HG03196 (cell line): ENCODE measurements around the gene SHISA5.
"Not testable (repeated sequence)": the region's sequence is repeated elsewhere in the genome, so short reads cannot be mapped to it uniquely, and the experiment has no call there.

Experiments used
- ATAC-seq: cut with Tn5 transposase; IDR thresholded peaks from one replicate; pipeline ENCODE4 v1.9.1; 2021; ENCODE audit not compliant: unreplicated experiment

The SHISA5 gene

DNA sequence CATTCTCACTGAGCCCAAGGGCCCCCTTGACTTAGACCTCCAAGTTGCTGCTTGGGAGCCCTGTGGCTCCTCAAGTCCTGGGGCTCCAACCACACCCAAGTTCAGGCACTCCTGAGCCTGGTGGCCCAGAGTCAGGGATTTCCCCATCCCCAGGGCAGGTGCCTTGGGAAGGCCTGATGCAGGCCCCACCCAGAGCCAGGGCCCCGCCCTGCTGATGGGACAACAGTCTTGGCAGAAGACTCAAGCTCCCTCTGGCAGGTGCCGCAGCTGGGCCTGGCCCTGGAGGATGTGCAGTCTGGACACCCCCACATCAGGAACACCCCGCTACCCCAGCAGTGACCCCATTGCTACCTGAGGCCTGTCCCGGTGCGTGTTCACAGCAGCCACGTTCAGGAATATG is 17.7 kb upstream of the SHISA5 start:
- ATAC-seq: no peak

DNA sequence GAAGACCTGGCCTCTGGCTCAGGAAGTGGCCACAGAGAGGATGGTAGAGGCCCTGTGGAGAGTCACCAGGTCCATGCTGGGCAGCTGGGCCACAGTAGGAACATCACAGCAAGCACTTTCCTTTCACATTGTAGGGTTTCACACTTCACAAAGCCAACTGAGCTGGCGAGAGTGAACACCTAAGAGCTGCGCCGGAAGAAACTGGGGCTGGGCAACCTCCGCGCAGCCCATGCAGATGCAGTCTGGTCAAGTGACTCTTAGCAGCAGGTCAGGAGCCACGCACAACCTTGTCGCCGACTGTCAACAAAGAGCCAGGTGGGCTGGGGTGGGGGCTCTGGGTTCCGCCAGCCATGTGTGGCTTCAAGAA is 15.3 kb upstream of the SHISA5 start:
- no peak for ATAC-seq

- no peak for ATAC-seq
Observed at GRCh38 chr3:48518638-48519276, 14.8 kb upstream of the SHISA5 start.

GRCh38 chr3:48518069-48518468 is 14.1 kb upstream of the SHISA5 start:
- no peak for ATAC-seq

DNA sequence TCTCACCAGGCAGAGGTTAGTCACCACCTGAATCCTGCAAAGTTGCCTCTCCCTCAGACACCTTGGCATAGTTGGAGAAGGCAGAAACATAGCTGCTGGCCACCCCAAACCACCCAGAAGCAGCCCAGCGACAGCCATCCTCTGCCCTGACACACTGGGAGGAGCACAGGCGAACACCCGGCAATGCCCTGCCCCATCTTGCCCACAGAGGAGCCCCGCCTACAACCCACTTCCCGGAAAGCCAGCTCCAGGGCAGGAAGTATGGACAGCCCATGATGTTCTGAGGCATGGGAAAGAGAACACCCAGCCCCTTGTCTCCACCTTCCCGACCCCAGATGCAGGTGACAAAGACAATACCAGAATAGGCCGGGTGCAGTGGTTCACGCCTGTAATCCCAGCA is 12.6 kb upstream of the SHISA5 start:
- no peak for ATAC-seq

DNA sequence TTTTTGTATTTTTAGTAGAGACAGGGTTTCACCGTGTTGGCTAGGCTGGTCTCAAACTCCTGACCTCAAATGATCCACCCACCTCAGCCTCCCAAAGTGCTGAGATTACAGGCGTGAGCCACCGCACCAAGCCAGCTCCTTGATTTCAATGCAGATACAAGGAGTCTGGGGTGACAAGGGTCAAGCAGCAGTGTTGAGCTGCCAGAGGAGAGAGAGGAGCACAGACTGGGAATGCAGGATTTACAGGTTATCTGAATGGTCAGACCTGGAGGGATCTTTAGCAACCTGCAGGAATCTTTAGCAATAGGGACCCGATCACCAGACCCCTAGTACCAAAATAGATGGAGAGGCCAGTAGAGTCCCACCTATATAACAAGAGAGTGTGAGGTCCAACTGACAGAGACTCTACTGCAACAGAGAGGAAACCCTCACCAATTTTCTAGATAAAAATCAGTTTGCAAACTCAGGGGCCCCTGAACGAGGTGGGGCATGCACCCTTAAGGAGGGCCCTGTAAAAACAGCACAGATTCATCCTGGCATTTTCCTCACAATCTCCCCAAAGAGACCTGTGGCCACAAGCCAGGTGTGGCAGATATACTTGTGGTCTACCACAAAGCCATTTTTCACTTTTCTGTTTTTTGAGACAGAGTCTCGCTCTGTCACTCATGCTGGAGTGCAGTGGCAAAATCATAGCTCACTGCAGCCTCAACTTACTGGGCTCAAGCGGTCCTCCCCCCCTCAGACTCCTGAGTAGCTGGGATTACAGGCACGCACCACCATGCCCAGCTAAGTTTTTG is 10.7 kb upstream of the SHISA5 start:
- ATAC-seq: no peak

DNA sequence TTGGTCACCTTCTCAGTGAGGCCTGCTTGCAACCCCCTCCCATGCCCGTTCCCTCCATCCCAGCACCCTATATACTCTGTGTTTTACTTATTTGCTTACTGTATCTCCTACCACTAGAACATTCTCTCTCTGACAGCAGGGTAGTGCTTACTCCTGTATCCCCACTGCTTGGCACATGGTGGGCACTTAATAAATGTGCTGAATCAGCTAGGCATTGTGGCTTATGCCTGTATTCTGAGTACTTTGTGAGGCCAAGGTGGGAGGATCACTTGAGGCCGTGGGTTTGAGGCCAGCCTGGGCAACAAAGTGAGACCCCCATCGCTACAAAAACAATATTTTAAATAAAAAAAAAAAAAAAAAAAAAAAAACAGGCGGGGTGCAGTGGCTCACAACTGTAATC is 7.6 kb upstream of the SHISA5 start:
- ATAC-seq: no peak

GRCh38 chr3:48507256-48508061 is 3.5 kb upstream of the SHISA5 start:
- ATAC-seq: no peak

GRCh38 chr3:48505968-48506504 is 2.1 kb upstream of the SHISA5 start:
- ATAC-seq: no peak

DNA sequence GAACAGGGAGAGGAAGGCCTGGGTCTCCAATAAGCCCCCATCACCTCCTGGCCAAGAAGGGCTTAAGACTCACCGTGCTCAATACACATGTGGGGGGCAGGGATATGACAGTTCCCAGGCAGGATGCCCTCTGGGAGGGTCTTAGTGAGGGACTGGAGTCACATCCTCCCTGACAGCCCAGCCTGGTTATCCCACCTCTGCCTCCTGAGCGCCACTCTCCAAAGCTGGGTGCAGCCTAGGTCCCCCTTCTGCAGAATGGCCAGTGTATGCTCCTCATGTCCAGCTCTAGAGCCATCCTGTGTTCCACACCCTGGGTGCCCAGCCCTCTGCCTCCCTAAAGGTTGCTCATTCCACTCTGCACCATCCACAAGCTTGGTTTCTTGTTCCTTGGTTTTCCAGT is 1.2 kb upstream of the SHISA5 start:
- no peak for ATAC-seq

- ATAC-seq: no peak
Observed at GRCh38 chr3:48503401-48504050, 448 bp downstream of the SHISA5 start.

DNA sequence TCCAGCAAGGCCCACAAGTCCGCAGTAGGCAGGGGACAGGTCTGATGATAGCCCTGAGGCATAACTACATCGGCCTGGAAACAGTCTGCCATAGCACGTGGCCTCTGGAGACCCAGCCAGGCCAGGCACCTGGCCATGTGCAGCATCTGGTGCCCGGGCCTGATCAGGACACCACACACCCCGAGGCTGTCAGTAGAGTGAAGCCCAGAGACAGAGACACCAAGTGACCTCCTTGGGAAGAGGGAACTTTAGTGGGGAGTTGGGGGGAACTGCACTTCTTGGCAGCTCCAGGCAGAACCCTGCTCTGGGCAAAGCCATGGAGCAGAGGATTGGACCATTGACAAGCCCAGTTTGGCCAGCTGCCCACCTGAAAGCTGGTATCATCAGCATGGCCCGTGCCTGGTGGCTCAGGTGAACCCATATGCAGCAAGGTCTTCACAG is 1.2 kb downstream of the SHISA5 start:
- no peak for ATAC-seq

DNA sequence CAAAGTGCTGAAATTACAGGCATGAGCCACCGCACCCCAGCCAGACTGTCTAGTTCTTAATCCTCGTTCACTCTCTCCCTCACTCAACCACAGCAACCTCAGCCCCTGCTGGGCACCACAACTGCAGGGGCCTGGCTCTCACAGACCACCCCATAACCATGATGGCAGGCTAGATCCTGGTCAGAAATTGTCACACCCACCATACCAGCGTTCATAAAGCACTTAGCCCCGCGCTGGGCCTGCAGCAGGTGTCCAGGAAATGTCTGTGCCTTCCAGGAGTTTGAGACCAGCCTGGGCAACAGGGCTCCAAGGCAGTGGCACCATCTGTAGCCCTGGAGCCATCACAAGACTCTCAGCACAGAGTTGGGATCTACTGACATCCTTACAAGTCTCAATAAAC is 1.9 kb downstream of the SHISA5 start:
- no peak for ATAC-seq

DNA sequence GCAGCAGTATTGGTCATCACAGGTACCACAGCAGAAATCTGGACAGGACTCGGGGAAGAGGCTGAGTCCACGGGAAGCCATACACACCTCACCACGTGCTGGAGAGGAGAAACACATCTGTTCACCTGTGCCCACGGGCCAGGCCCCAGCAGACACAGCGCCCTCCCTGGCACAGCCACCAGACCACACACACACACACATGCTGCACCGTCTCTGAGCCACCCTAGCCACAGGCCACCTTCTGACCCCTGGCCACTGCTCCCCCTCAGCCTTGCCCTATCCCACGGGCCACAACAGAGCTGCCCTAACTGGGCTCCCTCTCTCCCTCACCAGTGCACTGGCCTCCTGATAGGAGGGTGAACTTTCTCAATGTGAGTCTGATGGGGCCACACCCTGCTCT is 2.8 kb downstream of the SHISA5 start:
- no peak for ATAC-seq

GRCh38 chr3:48500656-48501055 is 3.3 kb downstream of the SHISA5 start:
- no peak for ATAC-seq

GRCh38 chr3:48493203-48493501 is 10.8 kb downstream of the SHISA5 start:
- no peak for ATAC-seq

DNA sequence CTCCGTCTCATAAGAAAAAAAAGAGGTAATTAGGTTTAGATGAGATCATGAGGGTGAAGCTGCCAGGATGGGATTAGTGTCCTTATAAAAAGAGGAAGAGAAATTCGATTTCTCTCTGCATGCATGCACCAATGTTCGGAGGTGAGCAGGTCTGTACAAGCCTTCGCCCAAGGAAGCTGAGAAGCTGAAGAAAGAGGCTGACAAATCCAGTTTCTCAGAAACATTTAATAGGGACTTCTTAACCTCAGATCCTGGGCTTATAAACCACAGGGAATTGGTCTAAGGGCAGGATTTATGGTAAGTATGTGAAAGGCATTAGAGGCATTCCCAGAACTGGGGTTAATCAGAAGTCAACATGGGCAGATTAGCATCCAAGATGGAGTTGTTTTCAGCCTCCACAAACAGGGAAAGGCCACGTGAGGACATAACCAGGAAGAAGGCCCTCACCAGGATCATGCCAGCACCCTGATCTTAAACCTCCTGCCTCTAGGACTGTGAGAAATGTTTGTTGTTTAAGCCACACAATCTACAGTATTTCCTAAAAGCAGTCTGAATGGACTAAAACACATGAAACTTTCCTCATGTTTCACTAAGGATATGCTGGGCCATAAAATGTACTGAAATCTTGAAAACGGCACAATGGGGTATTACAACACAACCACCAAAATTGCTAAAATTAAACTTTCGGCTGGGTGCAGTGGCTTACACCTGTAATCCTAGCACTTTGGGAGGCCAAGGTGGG is 11.3 kb downstream of the SHISA5 start:
- ATAC-seq: no peak

DNA sequence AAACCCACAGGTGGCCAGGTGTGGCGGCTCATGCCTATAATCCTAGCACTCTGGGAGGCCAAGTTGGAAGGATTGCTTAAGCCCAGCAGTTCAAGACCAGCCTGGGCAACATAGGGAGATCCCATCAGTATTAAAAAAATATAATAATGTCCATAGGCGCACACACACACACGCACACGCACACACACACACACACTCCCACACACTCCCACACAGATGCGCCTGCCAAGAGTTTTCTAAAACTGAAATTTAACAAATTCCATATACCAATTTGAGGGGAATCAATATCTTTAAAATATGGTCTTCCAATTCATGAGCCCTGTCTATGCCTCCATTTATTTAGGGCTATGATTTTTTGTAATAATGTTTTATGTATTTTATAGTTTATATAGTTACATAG is 17.0 kb downstream of the SHISA5 start:
- ATAC-seq: no peak

- not testable (repeated sequence) for ATAC-seq
Observed at GRCh38 chr3:48482822-48483221, 21.2 kb downstream of the SHISA5 start.

DNA sequence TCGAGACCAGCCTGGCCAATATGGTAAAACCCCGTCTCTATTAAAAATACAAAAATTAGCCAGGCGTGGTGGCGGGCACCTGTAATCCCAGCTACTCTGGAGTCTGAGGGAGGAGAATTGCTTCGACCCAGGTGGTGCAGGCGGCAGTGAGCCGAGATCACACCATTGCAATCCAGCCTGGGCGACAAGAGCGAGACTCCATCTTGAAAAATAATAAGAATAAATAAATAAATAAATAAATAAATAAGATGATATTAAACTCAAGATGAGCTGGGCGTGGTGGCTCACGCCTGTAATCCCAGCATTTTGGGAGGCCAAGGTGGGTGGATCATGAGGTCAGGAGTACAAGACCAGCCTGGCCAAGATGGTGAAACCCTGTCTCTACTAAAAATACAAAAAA is 23.1 kb downstream of the SHISA5 start:
- not testable (repeated sequence) for ATAC-seq
